Occipital lobe (tissue), 2 donors: Measurements from ENCODE around the gene HAUS6. TPM values are rescaled to one million over a fixed set of nuclear protein-coding genes. Genes with fewer than 3 reads are reported as not detected.
"Not testable (repeated sequence)": the region's sequence is repeated elsewhere in the genome, so short reads cannot be mapped to it uniquely, and the experiment has no call there.

ENCODE experiments used
- DNase-seq: peaks from one replicate; lab custom pipeline; 2025; lab: John Stamatoyannopoulos, UW
- total RNA-seq: library from RNA; depleted of rRNA; stranded (reverse); fragments of >200 nt; gene quantifications from one replicate; pipeline ENCODE4 v1.2.3, GENCODE V29; 2014

The HAUS6 gene
- total RNA-seq, 1 donor from 2014 or later: 32.8 TPM

GRCh38 chr9:19117039-19117716, 14.5 kb upstream of the HAUS6 start:
- DNase-seq: no peak

- peak; percentile 11 for DNase-seq
These were observed 13.5 kb upstream of the HAUS6 start for GRCh38 chr9:19116107-19116790.

GRCh38 chr9:19114680-19115270, 12.1 kb upstream of the HAUS6 start:
- DNase-seq: no peak

- no peak for DNase-seq
These were observed 11.4 kb upstream of the HAUS6 start for GRCh38 chr9:19113964-19114679.

GRCh38 chr9:19113064-19113611, 10.4 kb upstream of the HAUS6 start:
- not testable (repeated sequence) for DNase-seq

- no peak for DNase-seq
These were observed 5.3 kb upstream of the HAUS6 start for GRCh38 chr9:19108038-19108437.

- DNase-seq: no peak
These were observed 2.0 kb upstream of the HAUS6 start for GRCh38 chr9:19104515-19105282.

- no peak for DNase-seq
These were observed 498 bp downstream of the HAUS6 start for GRCh38 chr9:19102181-19102630.

GRCh38 chr9:19101203-19101602, 1.5 kb downstream of the HAUS6 start:
- no peak for DNase-seq

GRCh38 chr9:19097431-19097830, 5.3 kb downstream of the HAUS6 start:
- not testable (repeated sequence) for DNase-seq

- DNase-seq: no peak
These were observed 15.4 kb downstream of the HAUS6 start for GRCh38 chr9:19087106-19088000.

GRCh38 chr9:19085295-19085694, 17.4 kb downstream of the HAUS6 start:
- DNase-seq: no peak

- DNase-seq: no peak
These were observed 27.9 kb downstream of the HAUS6 start for GRCh38 chr9:19074836-19075235.

GRCh38 chr9:19074229-19074628, 28.5 kb downstream of the HAUS6 start:
- DNase-seq: no peak

- no peak for DNase-seq
These were observed 45.7 kb downstream of the HAUS6 start for GRCh38 chr9:19057033-19057432.

GRCh38 chr9:19050637-19051591, 51.8 kb downstream of the HAUS6 start:
- DNase-seq: no peak

- peak; percentile 48 for DNase-seq
These were observed 52.6 kb downstream of the HAUS6 start for GRCh38 chr9:19049917-19050636.
